DND-41 (cell line): Measurements from ENCODE around the gene ALDH16A1.

Experiments
- ATAC-seq: fragments of 200-7000 bp; cut with Tn5 transposase; 3 replicates; pipeline ENCODE4 v1.9.1; 2021; ENCODE audit warnings: low read depth; ENCODE audit not compliant: insufficient read depth
- DNase-seq: peaks from one replicate; pipeline ENCODE4 v3.0.0-alpha.2; 2020
- H2AFZ ChIP-seq: 2 replicates; pipeline ENCODE4 v1.6.0; 2012; ENCODE audit warnings: low read depth, low read length
- H3K27ac ChIP-seq: 2 replicates; pipeline ENCODE4 v1.5.1; 2012; ENCODE audit warnings: low read length, inconsistent platforms
- H3K27me3 ChIP-seq: fragments of 200-600 bp; sonication (generic); 2 replicates; pipeline ENCODE4 v1.6.0; 2012; ENCODE audit warnings: low read length, mild to moderate bottlenecking, inconsistent platforms; ENCODE audit not compliant: insufficient read depth, poor library complexity
- H3K36me3 ChIP-seq: 2 replicates; pipeline ENCODE4 v1.5.1; 2012; ENCODE audit warnings: low read length, inconsistent platforms; ENCODE audit not compliant: insufficient read depth
- H3K4me1 ChIP-seq: 2 replicates; pipeline ENCODE4 v1.5.1; 2012; ENCODE audit warnings: mild to moderate bottlenecking, low read length; ENCODE audit not compliant: insufficient read depth
- H3K4me2 ChIP-seq: 2 replicates; pipeline ENCODE4 v1.6.0; 2012; ENCODE audit warnings: mild to moderate bottlenecking, moderate library complexity, low read length, inconsistent platforms; ENCODE audit not compliant: insufficient read depth
- H3K4me3 ChIP-seq, 2 experiments: fragments of 200-600 bp in 1 of 2; shearing (Covaris generic) in 1 of 2; 2 replicates each; pipeline ENCODE4 v1.5.1; 2012 to 2016; ENCODE audit warnings: inconsistent platforms in 2 of 2, low read length in 2 of 2, mild to moderate bottlenecking in 2 of 2, low read depth in 1 of 2, moderate library complexity in 1 of 2
- H3K79me2 ChIP-seq: 2 replicates; pipeline ENCODE4 v1.6.0; 2012; ENCODE audit warnings: low read length, inconsistent platforms; ENCODE audit not compliant: insufficient read depth
- H3K9ac ChIP-seq: 2 replicates; pipeline ENCODE4 v1.6.0; 2012; ENCODE audit warnings: low read depth, mild to moderate bottlenecking, inconsistent platforms, low read length, moderate library complexity
- H3K9me3 ChIP-seq: 2 replicates; pipeline ENCODE4 v1.5.1; 2012; ENCODE audit warnings: low read length, moderate library complexity, mild to moderate bottlenecking, inconsistent platforms; ENCODE audit not compliant: insufficient read depth, severe bottlenecking
- H4K20me1 ChIP-seq: 2 replicates; pipeline ENCODE4 v1.6.0; 2012; ENCODE audit warnings: low read length; ENCODE audit not compliant: insufficient read depth
- EZH2 ChIP-seq: IDR thresholded peaks from 3 replicates; pipeline ENCODE4 v1.6.1; 2012; ENCODE audit warnings: borderline replicate concordance, low read depth, mild to moderate bottlenecking, moderate library complexity, low read length, inconsistent platforms; ENCODE audit not compliant: severe bottlenecking
- TF ChIP-seq, protein P1 (sequence below): IDR thresholded peaks from 2 replicates; pipeline ENCODE4 v1.5.1; 2012; ENCODE audit warnings: borderline replicate concordance, low read length, moderate library complexity, mild to moderate bottlenecking; ENCODE audit not compliant: poor library complexity, severe bottlenecking; ENCODE audit errors: extremely low read depth

ALDH16A1 gene

GRCh38 chr19:49488046-49488862 is 35.2 kb downstream of the ALDH16A1 start:
- Histone ChIP-seq H3K27ac (peak overlapping the region; percentile 96), H3K4me3 (peak overlapping the region; percentile 67 to 88; a peak in 3 of 4 replicates), H3K4me1 (peaks cover 37% of the 10 kb centered on the region), H2AFZ (no peak overlapping the region), H3K9me3 (no peaks in the 10 kb centered on the region), H3K4me2 (peak overlapping the region; percentile 75), H3K9ac (peak overlapping the region; percentile 87), H3K36me3 (peaks cover 56% of the 10 kb centered on the region), H4K20me1 (peaks cover 41% of the 10 kb centered on the region), H3K27me3 (no peaks in the 10 kb centered on the region), H3K79me2 (peaks cover 44% of the 10 kb centered on the region)
- no peak for ATAC-seq
- TF ChIP-seq EZH2 = no peak
- TF ChIP-seq, protein P1, sequence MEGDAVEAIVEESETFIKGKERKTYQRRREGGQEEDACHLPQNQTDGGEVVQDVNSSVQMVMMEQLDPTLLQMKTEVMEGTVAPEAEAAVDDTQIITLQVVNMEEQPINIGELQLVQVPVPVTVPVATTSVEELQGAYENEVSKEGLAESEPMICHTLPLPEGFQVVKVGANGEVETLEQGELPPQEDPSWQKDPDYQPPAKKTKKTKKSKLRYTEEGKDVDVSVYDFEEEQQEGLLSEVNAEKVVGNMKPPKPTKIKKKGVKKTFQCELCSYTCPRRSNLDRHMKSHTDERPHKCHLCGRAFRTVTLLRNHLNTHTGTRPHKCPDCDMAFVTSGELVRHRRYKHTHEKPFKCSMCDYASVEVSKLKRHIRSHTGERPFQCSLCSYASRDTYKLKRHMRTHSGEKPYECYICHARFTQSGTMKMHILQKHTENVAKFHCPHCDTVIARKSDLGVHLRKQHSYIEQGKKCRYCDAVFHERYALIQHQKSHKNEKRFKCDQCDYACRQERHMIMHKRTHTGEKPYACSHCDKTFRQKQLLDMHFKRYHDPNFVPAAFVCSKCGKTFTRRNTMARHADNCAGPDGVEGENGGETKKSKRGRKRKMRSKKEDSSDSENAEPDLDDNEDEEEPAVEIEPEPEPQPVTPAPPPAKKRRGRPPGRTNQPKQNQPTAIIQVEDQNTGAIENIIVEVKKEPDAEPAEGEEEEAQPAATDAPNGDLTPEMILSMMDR = no peak
- no peak for DNase-seq

- Histone ChIP-seq H3K9ac (peak overlapping the region; percentile 87), H3K36me3 (peaks cover 56% of the 10 kb centered on the region), H2AFZ (no peak overlapping the region), H3K4me1 (peaks cover 37% of the 10 kb centered on the region), H3K9me3 (no peaks in the 10 kb centered on the region), H4K20me1 (peaks cover 41% of the 10 kb centered on the region), H3K79me2 (peaks cover 44% of the 10 kb centered on the region), H3K27me3 (no peaks in the 10 kb centered on the region), H3K4me3 (peak overlapping the region; percentile 67 to 88; a peak in 3 of 4 replicates), H3K4me2 (peak overlapping the region; percentile 75), H3K27ac (peak overlapping the region; percentile 96)
- no peak for TF ChIP-seq EZH2
- TF ChIP-seq, protein P1 = no peak
- no peak for ATAC-seq
- no peak for DNase-seq
These were observed 36.0 kb downstream of the ALDH16A1 start for GRCh38 chr19:49488863-49489537.

GRCh38 chr19:49489601-49490167 is 36.7 kb downstream of the ALDH16A1 start:
- DNase-seq (no peak), ATAC-seq (no peak)
- Histone ChIP-seq H3K4me1 (peaks cover 38% of the 10 kb centered on the region), H3K9me3 (no peaks in the 10 kb centered on the region), H2AFZ (no peak overlapping the region), H4K20me1 (peaks cover 41% of the 10 kb centered on the region), H3K9ac (peak overlapping the region; percentile 87), H3K4me2 (peak overlapping the region; percentile 75), H3K4me3 (peak overlapping the region; percentile 67 to 88; a peak in 3 of 4 replicates), H3K27ac (peak overlapping the region; percentile 96), H3K27me3 (no peaks in the 10 kb centered on the region), H3K79me2 (peaks cover 48% of the 10 kb centered on the region), H3K36me3 (peaks cover 56% of the 10 kb centered on the region)
- TF ChIP-seq, protein P1 = no peak
- no peak for TF ChIP-seq EZH2
